Measurements from ENCODE around the gene STARD10. TPM values are rescaled to one million over a fixed set of nuclear protein-coding genes. Genes with fewer than 3 reads are reported as not detected.

Gene STARD10
- total RNA-seq, 1 experiment from 2014 or later, result 58.4 TPM

DNA sequence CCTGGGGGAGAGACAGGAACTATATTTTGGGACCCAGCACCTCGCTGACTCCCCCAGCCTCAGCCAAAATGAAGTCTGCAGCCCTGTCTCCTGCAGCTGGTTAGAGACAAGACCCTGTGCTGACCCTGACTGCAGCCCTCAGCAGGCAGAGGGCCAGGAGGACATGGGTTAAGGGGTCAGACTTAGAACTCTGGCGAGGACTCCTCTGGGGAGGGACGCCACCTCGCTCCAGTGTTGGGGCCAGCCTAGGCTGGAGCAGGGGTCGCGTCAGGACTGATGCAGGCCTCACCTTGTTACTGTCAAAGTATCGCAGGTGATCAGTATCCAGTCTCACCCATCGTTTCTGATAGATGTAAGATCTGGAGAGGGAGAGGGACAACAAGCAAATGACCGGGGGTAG lies 82.7 kb downstream of the STARD10 start:
- no peak for ATAC-seq
- Histone ChIP-seq H3K9me3 (ENCODE audit: control insufficient read depth in 1 of 2, insufficient read depth in 1 of 2, low read depth in 1 of 2, low read length in 2 of 2) (no peaks in the 10 kb centered on the region), H3K36me3 (ENCODE audit: control insufficient read depth in 1 of 2, insufficient read depth in 2 of 2, low read length in 2 of 2) (peaks cover 0 to 10% of the 10 kb centered on the region in 2 experiments; a peak in 2 of 4 replicates), H3K27ac (ENCODE audit: low read depth, low read length) (no peak overlapping the region), H3K4me3 (replicated peaks in 1 of 2; ENCODE audit: low read depth in 1 of 2, low read length in 2 of 2) (no peak overlapping the region), H3K27me3 (ENCODE audit: insufficient read depth, low read length) (no peaks in the 10 kb centered on the region), H4K20me1 (ENCODE audit: insufficient read depth) (no peaks in the 10 kb centered on the region), H3K9ac (ENCODE audit: low read length) (no peak overlapping the region), H3K4me2 (ENCODE audit: low read length) (no peak overlapping the region), H3K79me2 (ENCODE audit: insufficient read depth, low read length) (no peaks in the 10 kb centered on the region), H2AFZ (ENCODE audit: low read depth, low read length, poor library complexity, severe bottlenecking) (no peak overlapping the region), H3K9me2 (ENCODE audit: insufficient read depth) (no peaks in the 10 kb centered on the region), H3K4me1 (ENCODE audit: control insufficient read depth in 1 of 2, insufficient read depth in 2 of 2, low read length in 2 of 2) (no peaks in the 10 kb centered on the region)
- no TSS peak for BruUV-seq (replicated peaks)
- CTCF ChIA-PET, result no interaction called here
- TF ChIP-seq EGR1 (IDR thresholded peaks at IDR 0.05; ENCODE audit: low read depth) (no peak), ZFX (IDR thresholded peaks at IDR 0.05) (no peak), CEBPB (IDR thresholded peaks at IDR 0.05; ENCODE audit: low read depth) (no peak), YY1 (IDR thresholded peaks at IDR 0.05; ENCODE audit: extremely low read depth, insufficient replicate concordance, low read depth, low read length) (no peak), POLR2A (IDR thresholded peaks at IDR 0.05; ENCODE audit: borderline replicate concordance, extremely low read depth, insufficient read depth, insufficient read length) (no peak), FOSL1 (IDR thresholded peaks at IDR 0.05; ENCODE audit: low read depth) (no peak), SIN3A (IDR thresholded peaks at IDR 0.05; ENCODE audit: low read depth) (no peak), CBX3 (IDR thresholded peaks at IDR 0.05; ENCODE audit: low read depth) (no peak), JUND (IDR thresholded peaks at IDR 0.05) (no peak), SP1 (IDR thresholded peaks at IDR 0.05; ENCODE audit: low read depth) (no peak), MAX (IDR thresholded peaks at IDR 0.05) (no peak)
- TF ChIP-seq, protein P1, sequence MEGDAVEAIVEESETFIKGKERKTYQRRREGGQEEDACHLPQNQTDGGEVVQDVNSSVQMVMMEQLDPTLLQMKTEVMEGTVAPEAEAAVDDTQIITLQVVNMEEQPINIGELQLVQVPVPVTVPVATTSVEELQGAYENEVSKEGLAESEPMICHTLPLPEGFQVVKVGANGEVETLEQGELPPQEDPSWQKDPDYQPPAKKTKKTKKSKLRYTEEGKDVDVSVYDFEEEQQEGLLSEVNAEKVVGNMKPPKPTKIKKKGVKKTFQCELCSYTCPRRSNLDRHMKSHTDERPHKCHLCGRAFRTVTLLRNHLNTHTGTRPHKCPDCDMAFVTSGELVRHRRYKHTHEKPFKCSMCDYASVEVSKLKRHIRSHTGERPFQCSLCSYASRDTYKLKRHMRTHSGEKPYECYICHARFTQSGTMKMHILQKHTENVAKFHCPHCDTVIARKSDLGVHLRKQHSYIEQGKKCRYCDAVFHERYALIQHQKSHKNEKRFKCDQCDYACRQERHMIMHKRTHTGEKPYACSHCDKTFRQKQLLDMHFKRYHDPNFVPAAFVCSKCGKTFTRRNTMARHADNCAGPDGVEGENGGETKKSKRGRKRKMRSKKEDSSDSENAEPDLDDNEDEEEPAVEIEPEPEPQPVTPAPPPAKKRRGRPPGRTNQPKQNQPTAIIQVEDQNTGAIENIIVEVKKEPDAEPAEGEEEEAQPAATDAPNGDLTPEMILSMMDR (IDR thresholded peaks at IDR 0.05 in 2 of 3, conservative IDR thresholded peaks at IDR 0.05 in 1 of 3; ENCODE audit: borderline replicate concordance in 1 of 3, insufficient read depth in 1 of 3, low read depth in 2 of 3, low read length in 2 of 3), result no peak
- TF ChIP-seq, protein P2, sequence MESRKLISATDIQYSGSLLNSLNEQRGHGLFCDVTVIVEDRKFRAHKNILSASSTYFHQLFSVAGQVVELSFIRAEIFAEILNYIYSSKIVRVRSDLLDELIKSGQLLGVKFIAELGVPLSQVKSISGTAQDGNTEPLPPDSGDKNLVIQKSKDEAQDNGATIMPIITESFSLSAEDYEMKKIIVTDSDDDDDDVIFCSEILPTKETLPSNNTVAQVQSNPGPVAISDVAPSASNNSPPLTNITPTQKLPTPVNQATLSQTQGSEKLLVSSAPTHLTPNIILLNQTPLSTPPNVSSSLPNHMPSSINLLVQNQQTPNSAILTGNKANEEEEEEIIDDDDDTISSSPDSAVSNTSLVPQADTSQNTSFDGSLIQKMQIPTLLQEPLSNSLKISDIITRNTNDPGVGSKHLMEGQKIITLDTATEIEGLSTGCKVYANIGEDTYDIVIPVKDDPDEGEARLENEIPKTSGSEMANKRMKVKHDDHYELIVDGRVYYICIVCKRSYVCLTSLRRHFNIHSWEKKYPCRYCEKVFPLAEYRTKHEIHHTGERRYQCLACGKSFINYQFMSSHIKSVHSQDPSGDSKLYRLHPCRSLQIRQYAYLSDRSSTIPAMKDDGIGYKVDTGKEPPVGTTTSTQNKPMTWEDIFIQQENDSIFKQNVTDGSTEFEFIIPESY (IDR thresholded peaks at IDR 0.05; ENCODE audit: extremely low read depth, insufficient replicate concordance, low read length), result no peak
- RAD21 ChIA-PET (ENCODE audit: low non-redundant PET in 1 of 2, low total read pairs in 2 of 2, uncharacterized antibody in 2 of 2, unreplicated experiment in 2 of 2), result no interaction called here
- DNase-seq (ENCODE audit: low read depth, low spot score), result no peak
- intact Hi-C loops (cut with micrococcal nuclease), result no loop called here
- POLR2A ChIA-PET, result no interaction called here

Measured in HCT116 (cell line).